ENCODE measurements around the gene CDKN2B. TPM values are rescaled to one million over a fixed set of nuclear protein-coding genes. Genes with fewer than 3 reads are reported as not detected.
A peak's percentile ranks its signal among the peaks of the same experiment; 100 is the strongest.

Gene CDKN2B
- polyA plus RNA-seq, 1 of the 3 experiments (the other 2 are of a cell fraction): 6.3 TPM

GRCh38 chr9:22045423-22045822 is 36.3 kb upstream of the CDKN2B start:
- no peaks in the 10 kb centered on the region for H3K9me3 ChIP-seq
- no peaks in the 10 kb centered on the region; a peak in 1 of 4 replicates for H3K4me1 ChIP-seq (ENCODE audit: control insufficient read depth in 1 of 2, insufficient read depth in 2 of 2, low read depth in 1 of 2, low read length in 1 of 2)
- no peak overlapping the region for H3K9ac ChIP-seq
- H3K36me3 ChIP-seq (replicated peaks in 1 of 2; ENCODE audit: control insufficient read depth in 1 of 2, insufficient read depth in 2 of 2, low read length in 1 of 2): no peaks in the 10 kb centered on the region
- CTCF ChIA-PET: interaction anchor here (0.7 to 2.8 kb wide), 3 partner anchors 9 to 232 kb away, joined by 3 to 11 read pairs (median 3); no protein-coding TSS in a partner anchor
- H3K4me3 ChIP-seq (ENCODE audit: low read depth in 2 of 2, low read length in 1 of 2): no peak overlapping the region
- H3K79me2 ChIP-seq (ENCODE audit: insufficient read depth): no peaks in the 10 kb centered on the region
- POLR2A ChIA-PET: no interaction called here
- no peaks in the 10 kb centered on the region for H3K27me3 ChIP-seq (ENCODE audit: insufficient read depth)
- no peak overlapping the region for H3K27ac ChIP-seq (ENCODE audit: low read depth in 2 of 2, low read length in 1 of 2)
- H3K4me2 ChIP-seq: no peak overlapping the region
- no peak for TF ChIP-seq FOSL2 (IDR thresholded peaks at IDR 0.05; ENCODE audit: borderline replicate concordance, low read depth)
- no peak for TF ChIP-seq EP300 (IDR thresholded peaks at IDR 0.05; ENCODE audit: borderline replicate concordance in 1 of 2, low read depth in 1 of 2, low read length in 1 of 2)
- no peaks in the 10 kb centered on the region for H3K9me2 ChIP-seq
- H2AFZ ChIP-seq (ENCODE audit: low read depth): no peak overlapping the region
- no peak for DNase-seq
- no peaks in the 10 kb centered on the region for H4K20me1 ChIP-seq (ENCODE audit: insufficient read depth)
- H3F3A ChIP-seq (replicated peaks; ENCODE audit: insufficient read depth): peaks cover 9% of the 10 kb centered on the region

- H3K4me3 ChIP-seq (ENCODE audit: low read depth in 2 of 2, low read length in 1 of 2): no peak overlapping the region
- H3F3A ChIP-seq (replicated peaks; ENCODE audit: insufficient read depth): peaks cover 13% of the 10 kb centered on the region
- CTCF ChIA-PET: interaction anchor here (0.8 to 2.8 kb wide), 2 partner anchors 9 to 231 kb away, joined by 3 to 11 read pairs; no protein-coding TSS in a partner anchor
- H3K27me3 ChIP-seq (ENCODE audit: insufficient read depth): no peaks in the 10 kb centered on the region
- H3K9ac ChIP-seq: no peak overlapping the region
- POLR2A ChIA-PET: no interaction called here
- no peaks in the 10 kb centered on the region for H3K9me3 ChIP-seq
- no peaks in the 10 kb centered on the region for H3K9me2 ChIP-seq
- H2AFZ ChIP-seq (ENCODE audit: low read depth): no peak overlapping the region
- no peak overlapping the region for H3K4me2 ChIP-seq
- H4K20me1 ChIP-seq (ENCODE audit: insufficient read depth): no peaks in the 10 kb centered on the region
- peak overlapping the region in 1 of 2 experiments; percentile 54; a peak in 1 of 4 replicates for H3K27ac ChIP-seq (ENCODE audit: low read depth in 2 of 2, low read length in 1 of 2)
- no peak for DNase-seq
- no peaks in the 10 kb centered on the region; a peak in 1 of 4 replicates for H3K4me1 ChIP-seq (ENCODE audit: control insufficient read depth in 1 of 2, insufficient read depth in 2 of 2, low read depth in 1 of 2, low read length in 1 of 2)
- no peaks in the 10 kb centered on the region for H3K36me3 ChIP-seq (replicated peaks in 1 of 2; ENCODE audit: control insufficient read depth in 1 of 2, insufficient read depth in 2 of 2, low read length in 1 of 2)
- H3K79me2 ChIP-seq (ENCODE audit: insufficient read depth): no peaks in the 10 kb centered on the region
- peak; percentile 95 for TF ChIP-seq TCF12 (IDR thresholded peaks at IDR 0.05)
- TF ChIP-seq NRF1 (IDR thresholded peaks at IDR 0.05; ENCODE audit: low read depth, low read length): no peak
- TF ChIP-seq NFIC (IDR thresholded peaks at IDR 0.05; ENCODE audit: borderline replicate concordance): peak; percentile 90
- TF ChIP-seq GABPA (IDR thresholded peaks at IDR 0.05; ENCODE audit: low read depth): no peak
- peak; percentile 66; the same call in 1 of the 2 replicates for TF ChIP-seq RXRA (IDR thresholded peaks at IDR 0.05; ENCODE audit: borderline replicate concordance, low read depth)
- peak; percentile 59; the same call in 1 of the 2 replicates for TF ChIP-seq TEAD4 (IDR thresholded peaks at IDR 0.05; ENCODE audit: borderline replicate concordance, insufficient read depth)
- no peak for TF ChIP-seq EZH2phosphoT487 (IDR thresholded peaks at IDR 0.05; ENCODE audit: borderline replicate concordance, low read depth)
- no peak for TF ChIP-seq RCOR1 (IDR thresholded peaks at IDR 0.05; ENCODE audit: low read length)
- 0 out of 2 replicates have a peak, but pooled peaks have one; percentile 33 for TF ChIP-seq MAX (IDR thresholded peaks at IDR 0.05; ENCODE audit: low read depth)
- TF ChIP-seq JUND (IDR thresholded peaks at IDR 0.05): peak; percentile 89
- 0 out of 2 replicates have a peak, but pooled peaks have one; percentile 16 for TF ChIP-seq ELF1 (IDR thresholded peaks at IDR 0.05)
- peak; percentile 48; the same call in 1 of the 2 replicates for TF ChIP-seq POLR2AphosphoS5 (IDR thresholded peaks at IDR 0.05; ENCODE audit: low read depth, low read length)
- no peak for TF ChIP-seq RAD21 (IDR thresholded peaks at IDR 0.05; ENCODE audit: low read length)
- no peak for TF ChIP-seq IRF3 (IDR thresholded peaks at IDR 0.05; ENCODE audit: low read depth, low read length)
- no peak for TF ChIP-seq CHD2 (IDR thresholded peaks at IDR 0.05; ENCODE audit: low read length, partially characterized antibody)
- no peak for TF ChIP-seq SMC3 (IDR thresholded peaks at IDR 0.05; ENCODE audit: low read depth, low read length)
- no peak for TF ChIP-seq USF2 (IDR thresholded peaks at IDR 0.05; ENCODE audit: borderline replicate concordance, low read depth, low read length)
- TF ChIP-seq MEF2A (IDR thresholded peaks at IDR 0.05; ENCODE audit: borderline replicate concordance, low read depth): no peak
- peak; percentile 92 for TF ChIP-seq PBX3 (IDR thresholded peaks at IDR 0.05)
- TF ChIP-seq SIN3A (IDR thresholded peaks at IDR 0.05; ENCODE audit: borderline replicate concordance, low read depth, low read length): no peak
- peak; percentile 30; the same call in 1 of the 2 replicates for TF ChIP-seq YY1 (IDR thresholded peaks at IDR 0.05; ENCODE audit: low read depth)
Measured at GRCh38 chr9:22044583-22044982, 35.5 kb upstream of the CDKN2B start.

All from SK-N-SH (cell line).